ENCODE results near the gene WIF1.

WIF1 gene, protein sequence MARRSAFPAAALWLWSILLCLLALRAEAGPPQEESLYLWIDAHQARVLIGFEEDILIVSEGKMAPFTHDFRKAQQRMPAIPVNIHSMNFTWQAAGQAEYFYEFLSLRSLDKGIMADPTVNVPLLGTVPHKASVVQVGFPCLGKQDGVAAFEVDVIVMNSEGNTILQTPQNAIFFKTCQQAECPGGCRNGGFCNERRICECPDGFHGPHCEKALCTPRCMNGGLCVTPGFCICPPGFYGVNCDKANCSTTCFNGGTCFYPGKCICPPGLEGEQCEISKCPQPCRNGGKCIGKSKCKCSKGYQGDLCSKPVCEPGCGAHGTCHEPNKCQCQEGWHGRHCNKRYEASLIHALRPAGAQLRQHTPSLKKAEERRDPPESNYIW

DNA sequence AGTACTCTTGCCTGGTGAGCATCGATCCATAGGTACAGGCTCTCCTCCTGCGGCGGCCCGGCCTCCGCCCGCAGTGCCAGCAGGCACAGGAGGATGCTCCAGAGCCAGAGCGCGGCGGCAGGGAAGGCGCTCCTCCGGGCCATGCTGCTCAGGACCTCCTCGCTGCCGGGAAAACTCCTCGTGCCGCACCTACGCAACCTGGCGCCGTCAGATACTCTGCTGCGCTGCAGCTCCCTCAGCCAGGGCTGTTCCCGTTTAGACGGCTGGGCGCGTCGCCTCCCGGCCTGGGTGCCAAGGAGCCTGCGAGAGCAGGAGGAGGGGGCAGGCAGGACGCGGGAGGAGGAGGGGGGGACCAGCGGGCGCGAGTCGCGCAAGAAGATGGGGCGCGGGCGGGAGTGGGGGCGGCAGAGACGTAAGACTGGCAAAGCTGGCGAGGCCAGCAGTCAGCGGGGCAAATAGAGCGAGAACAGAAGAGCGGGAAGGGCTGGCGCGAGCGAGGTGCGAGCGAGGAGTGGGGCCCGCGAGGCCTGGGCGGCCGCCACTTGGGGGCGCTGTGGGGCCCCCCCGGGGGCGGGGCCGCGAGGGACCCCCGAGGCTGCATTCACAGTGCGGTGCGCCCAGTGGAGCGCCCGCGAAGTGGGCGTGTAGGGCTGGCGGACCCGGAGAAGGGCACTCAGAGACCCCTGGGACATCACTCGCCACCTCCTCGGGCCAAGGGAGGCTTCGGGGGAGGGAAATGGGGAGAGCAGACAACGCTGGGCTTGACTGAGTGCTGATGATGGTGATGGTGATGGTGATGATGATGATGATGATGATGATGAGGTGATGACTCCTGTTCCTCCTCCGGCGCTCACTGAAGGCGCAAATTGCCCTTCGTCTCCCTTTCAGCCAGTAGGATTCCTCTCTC is at the start of gene WIF1:
WIF1 (minus strand) TSS at position 257 of the 907 bp plus-strand sequence; CDS start at position 143, 114 bp downstream.
- peak; percentile 8 to 49 for DNase-seq

DNA sequence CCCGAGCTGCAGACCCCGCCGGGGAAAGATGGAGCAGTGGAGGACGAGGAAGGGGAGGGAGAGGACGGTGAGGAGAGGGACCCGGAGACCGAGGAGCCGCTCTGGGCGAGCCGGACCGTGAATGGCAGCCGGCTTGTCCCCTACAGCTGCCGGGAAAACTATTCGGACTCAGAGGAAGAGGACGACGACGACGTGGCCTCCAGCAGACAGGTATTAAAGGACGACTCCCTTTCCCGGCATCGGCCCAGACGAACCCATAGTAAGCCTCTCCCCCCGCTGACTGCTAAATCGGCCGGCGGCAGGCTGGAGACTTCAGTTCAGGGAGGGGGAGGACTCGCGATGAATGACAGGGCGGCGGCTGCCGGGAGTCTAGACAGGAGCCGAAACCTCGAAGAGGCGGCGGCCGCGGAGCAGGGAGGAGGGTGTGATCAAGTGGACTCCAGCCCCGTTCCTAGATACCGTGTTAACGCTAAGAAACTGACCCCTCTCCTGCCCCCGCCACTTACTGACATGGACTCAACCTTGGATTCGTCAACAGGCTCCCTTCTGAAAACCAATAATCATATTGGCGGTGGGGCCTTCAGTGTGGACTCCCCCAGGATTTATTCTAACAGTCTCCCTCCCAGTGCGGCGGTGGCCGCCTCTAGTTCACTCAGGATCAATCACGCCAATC is 49.2 kb upstream of the WIF1 start:
- no peak for DNase-seq

DNA sequence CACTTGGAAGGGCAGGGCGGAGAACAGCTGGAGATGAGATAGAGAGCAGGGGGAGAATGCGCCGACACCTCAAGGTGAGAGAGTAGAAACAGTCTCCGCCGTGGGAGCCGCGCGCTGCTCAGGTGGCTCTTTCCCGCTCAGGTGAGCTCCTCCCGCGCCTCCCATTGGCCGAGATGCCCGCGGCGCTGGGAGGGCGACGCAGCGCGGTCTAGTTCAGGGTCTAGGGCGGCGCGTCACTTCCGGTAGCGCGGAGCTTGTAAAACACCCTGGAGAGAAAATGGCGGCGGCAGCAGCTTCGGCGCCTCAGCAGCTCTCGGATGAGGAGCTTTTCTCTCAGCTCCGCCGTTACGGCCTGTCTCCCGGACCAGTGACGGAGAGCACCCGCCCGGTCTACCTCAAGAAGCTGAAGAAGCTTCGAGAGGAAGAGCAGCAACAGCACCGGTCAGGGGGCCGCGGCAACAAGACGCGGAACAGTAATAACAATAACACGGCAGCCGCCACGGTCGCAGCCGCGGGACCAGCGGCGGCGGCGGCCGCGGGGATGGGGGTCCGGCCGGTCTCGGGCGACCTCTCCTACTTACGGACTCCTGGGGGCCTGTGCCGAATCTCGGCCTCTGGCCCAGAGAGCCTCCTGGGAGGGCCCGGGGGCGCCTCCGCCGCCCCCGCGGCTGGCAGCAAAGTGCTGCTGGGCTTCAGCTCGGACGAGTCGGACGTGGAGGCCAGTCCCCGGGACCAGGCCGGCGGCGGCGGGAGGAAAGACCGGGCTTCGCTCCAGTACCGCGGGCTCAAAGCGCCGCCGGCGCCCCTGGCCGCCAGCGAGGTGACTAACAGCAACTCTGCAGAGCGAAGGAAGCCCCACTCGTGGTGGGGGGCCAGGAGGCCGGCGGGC is 48.5 kb upstream of the WIF1 start, which contains the start of gene LEMD3:
LEMD3 (plus strand) TSS at position 264 of the 889 bp plus-strand sequence; CDS start at position 278, 14 bp downstream.
- DNase-seq, result peak; percentile 87 to 92

DNA sequence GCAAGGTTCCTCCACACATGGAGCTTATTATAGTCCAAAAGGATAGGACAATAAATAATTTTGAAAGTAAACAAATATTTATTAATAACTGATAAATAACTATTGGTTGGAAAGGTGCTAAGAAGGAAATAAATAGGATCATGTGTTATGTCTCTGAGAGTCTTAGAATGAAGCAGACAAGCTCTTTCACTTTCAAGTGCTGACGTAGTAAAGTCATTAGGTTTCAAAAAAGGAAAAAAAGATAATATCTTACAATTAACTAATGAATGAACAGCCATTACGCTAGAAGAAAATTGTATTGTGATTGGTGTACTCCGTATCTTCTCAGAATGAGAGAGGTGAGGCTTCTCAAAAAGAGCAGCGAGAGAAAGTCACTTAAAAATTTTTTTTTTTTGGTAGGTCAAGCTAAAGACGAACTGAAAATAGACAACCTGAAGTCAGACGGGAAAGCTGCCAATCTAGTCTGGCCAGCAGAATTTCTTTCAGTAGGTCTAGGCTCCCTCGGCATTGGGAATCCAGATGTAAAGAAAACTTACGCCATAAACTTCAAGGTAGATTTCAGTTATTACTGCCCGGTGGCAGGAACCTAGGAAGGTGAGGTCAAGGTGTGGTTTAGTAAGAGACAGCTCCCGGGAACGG is 47.7 kb upstream of the WIF1 start:
- DNase-seq, result no peak

DNA sequence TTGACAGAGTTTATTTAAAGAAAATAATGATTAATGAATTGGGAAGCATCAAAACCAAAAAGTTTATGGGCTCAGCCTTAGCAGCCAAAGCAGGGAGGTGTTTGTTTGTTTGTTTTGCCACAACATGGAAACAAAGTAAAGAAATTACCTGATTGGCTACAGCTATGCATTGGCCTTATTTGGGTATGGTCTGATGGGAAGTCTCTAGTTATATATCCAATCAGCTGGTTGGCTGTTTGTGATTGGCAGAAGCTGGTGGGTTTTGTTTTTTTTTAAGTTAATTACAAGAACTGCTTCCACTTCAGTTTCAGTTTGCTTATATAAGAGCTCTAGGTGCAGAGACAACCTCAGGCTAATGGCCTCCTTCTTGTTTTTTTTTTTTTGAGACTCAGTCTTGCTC is 43.7 kb upstream of the WIF1 start:
- DNase-seq, result no peak

DNA sequence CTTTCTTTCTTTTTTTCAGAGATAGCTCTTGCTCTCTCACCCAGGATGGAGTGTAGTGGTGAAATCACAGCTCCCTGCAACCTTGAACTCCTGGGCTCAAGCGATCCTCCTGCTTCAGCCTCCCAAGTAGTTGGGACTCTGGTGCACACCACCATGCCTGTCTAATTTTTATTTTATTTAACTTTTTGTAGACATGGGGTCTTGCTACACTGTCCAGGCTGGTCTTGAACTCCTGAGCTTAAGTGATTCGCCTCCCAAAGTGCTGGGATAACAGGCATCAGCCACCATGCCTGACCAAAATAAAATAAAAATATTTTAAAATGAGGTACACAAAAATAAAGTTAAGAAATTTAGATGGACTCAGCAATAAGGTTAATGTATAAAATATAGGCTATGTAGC is 43.1 kb upstream of the WIF1 start:
- no peak for DNase-seq

DNA sequence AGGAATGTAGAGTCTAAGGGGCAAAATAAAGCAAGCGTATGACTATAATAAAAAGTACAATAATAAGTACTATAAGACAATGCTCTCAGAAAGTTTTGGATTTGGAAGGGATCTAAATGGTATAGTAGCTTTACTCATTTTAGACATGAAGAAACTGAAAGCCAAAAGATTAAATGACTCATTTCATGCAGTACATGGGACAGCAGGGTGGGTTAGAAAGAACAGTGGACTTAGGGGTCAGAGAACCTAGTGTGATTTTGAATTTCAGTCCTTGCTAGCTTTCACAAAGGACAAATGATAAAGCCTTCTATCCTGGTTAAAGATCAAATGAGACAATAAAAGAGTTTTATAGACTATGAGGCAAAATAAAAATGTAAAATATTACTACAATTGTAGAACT is 41.5 kb upstream of the WIF1 start:
- no peak for DNase-seq

DNA sequence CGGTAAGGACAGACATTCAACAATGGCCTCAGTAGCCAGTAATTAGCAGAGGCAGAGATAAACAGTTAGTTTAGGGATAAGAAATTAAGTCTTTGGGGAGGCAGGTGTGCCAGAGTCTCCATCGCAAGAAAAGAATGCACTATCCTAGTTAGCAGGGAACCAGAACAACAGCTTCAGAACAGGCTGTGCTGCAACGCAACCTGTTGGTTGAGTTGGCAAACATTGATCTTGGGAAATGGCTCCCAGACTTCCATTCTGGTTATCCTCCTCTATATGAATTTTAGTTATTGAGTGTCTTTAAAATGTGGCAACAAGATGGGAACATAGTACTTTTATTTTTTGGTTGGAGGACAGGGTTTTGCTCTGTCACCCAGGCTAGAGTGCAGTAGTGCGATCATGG is 36.0 kb upstream of the WIF1 start:
- DNase-seq, result no peak

DNA sequence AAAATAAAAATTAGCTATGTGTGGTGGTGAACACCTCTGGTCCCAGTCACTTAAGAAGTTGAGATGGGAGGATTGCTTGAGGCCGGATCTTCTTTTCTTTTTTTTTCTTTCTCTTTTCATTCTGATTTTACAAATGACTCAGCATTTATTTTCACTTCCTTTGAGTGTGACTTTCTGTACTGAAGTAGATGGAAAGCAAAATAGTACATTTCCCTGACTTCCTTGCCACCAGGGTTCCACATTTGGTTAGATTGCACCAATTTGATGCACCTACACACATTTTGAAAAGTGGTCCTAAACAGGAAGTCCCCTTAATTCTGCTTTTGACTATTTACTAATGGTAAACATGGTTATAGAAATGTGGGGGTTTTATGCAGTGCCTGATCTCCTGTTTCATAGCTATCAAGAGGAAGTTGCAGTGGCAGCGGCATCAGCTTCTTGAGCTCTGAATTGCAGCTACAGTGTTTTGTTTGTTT is 35.3 kb upstream of the WIF1 start:
- no peak for DNase-seq

DNA sequence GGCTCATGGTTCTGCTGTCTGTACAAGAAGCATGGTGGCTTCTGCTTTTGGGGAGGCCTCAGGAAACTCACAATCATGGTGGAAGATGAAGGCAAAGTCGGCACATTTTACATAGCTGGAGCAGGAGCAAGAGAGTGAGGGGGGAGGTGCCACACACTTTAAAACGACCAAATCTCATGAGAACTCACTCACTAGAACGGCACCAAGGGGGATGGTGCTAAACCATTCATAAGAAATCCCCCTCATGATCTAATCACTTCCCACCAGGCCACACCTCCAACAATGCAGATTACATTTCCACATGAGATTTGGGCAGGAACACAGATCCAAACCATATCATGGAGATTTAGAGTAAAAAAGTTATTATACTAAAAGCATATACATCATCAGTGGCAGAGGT is 34.7 kb upstream of the WIF1 start:
- DNase-seq, result no peak

DNA sequence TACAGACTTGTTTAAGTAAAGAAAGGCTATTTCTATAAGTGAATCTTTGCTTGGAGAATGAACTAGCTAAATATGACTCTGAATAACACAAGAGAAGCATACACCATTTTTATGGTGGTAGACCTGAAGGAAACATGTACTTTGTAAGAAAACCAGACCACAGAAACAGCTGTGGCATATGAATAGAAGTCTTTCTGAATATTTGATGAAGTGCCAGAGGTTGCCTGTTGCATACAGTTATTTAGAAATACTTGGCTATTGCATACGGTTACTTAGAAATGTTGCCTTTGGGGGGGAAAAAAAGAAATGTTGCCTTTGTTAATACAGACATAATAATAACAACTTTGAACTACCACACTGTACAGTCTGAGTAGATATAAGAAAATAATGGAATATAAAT is 31.5 kb upstream of the WIF1 start:
- no peak for DNase-seq

DNA sequence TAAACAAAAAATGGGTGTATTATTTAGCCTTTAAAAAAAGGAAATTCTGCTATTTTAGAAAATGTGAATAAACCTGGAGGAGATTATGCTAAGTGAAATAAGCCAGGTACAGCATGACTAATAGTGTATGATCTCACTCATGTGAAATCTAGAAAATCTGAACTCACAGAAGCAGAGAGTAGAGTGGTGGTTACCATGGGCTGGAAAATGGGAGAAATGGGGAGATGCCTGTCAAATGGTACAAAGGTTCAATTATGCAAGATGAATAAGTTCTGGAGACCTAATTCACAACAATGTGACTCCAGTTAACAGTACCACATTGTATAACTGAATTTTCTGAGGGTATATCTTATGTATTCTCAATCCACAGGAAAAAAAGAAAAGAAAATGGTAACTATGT is 30.9 kb upstream of the WIF1 start:
- DNase-seq, result no peak

DNA sequence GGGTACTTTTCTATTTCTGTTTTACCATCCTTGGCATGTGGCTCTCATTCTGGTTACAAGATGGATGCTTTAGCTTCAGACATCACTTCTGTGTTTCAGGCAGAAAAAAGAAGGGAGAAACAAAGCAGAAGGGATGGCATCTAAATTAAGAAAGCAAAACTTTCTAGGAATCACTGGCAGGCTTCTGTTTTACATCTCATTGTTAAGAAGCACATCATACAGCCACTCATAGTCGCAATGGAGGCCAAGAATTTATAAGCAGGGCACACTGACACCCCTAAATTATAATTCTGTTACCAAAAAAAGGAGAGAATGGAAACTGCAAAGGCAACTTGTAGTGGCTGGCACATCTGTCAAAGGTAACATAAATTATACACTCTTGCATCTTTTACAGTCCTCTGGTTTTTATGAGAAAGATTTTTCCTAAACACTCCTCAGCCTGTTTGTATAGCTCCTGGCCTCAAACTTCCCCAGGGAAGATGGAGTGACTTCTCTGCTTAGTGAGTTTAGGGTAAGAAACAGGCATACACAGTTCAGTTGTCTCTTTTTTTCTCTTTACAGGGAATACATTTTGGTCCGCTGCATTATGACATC is 26.3 kb upstream of the WIF1 start:
- DNase-seq, result no peak

DNA sequence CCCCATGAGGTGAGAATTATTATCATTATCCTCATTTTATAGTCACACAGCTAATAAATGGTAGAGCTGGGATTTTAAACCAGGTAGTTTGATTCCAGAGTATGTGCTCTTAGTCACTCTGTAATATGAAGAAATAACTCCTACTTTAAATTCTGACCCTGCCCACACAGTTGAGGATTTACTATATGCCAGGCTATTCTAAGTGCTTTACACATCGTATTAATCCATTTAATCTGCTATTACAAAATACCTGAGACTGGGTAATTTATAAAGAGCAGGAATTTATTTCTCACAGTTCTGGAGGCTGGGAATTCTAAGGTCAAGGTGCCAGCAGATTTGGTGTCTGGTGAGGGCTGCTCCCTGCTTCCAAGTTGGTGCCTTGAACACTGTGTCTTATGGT is 19.6 kb upstream of the WIF1 start:
- no peak for DNase-seq

DNA sequence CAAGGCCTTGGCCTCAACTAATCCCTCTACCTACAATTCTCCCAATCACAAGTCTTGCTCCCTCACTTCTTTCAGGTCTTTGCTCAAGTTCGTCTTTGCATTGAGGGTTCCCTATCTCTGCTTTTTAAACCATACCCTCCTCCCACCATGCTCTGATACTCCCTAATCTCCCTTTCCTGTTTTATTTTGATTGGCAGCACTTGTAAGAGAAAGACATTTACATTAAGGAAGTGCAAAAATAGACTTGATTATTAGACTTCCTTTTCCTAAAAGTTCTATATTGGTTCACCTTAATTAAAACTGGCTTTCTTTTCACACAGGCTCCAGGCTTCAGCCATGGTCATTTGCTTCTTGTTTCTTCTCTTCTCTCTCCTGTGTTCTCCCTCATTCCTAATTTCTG is 18.3 kb upstream of the WIF1 start:
- DNase-seq, result no peak

DNA sequence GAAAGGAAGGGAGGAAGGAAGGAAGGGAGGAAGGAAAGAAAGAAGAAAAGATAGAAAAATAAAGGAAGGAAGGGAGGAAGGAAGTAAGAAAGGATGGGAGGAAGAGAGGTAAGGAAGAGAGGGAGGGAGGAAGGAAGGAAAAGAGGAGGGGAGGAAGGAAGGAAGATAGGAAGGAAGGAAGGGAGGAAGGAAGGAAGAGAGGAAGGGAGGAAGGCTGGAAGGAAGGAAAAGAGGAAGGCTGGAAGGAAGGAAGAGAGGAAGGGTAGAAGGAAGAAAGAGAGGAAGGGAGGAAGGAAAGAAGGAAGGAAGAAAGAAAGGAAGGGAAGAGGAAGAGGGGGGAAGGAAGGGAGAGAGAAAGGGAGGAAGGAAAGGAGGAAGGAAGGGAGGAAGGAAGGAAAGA is 12.8 kb upstream of the WIF1 start:
- no peak for DNase-seq

DNA sequence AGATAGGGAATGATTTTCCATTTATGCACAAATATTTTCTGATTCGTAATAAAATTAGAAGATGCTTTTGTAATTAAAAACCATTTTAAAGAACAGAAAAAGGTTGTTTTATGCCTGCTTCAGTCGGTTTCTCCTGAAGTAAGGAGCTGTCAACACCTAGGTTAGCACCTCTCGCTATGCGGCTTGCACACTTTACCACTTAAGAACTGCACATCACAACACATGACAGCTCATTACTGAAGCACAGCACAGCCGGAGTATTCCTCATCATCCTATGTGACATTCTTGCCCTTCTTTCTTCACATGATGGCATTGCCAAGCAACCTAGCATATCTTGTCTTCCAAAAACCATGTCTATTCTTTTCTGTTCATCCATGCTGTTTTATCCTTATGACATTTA is 5.4 kb upstream of the WIF1 start:
- DNase-seq, result no peak

DNA sequence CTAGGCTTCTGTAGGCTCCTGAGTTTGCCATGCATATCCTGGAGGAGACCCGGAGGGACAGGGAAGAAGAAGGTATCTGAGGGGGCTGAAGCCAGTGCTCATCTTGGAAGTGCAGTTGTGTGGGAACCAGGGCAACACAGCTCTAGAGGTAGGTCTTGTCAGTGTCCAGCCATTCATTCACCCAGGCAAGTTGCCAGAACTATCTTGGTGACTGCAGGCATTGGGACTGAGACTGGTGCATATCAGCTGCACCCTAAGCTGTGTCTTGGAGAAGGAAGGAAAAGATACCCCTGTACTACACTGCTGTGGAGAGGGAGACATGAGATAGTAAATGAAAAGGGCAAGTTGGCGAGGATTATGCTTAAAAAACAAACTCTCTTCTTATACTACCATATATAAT is 4.9 kb upstream of the WIF1 start:
- no peak for DNase-seq

DNA sequence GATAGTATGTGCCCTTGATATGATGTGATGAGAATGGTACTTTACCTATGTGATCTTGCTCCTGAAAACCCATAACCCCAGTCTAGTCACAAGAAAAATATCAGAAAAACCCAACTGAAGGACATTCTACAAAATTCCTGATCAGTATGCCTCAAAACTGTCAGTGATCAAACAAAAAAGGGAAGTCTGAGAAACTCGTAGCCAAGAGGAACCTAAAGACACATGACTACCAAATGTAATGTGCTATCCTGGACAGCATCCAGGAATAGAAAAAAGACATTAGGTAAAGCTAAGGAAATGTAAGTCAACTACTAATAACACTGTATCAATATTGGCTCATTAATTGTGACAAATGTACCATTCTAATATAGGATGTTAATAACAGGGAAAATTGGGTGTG is 4.1 kb upstream of the WIF1 start:
- no peak for DNase-seq

DNA sequence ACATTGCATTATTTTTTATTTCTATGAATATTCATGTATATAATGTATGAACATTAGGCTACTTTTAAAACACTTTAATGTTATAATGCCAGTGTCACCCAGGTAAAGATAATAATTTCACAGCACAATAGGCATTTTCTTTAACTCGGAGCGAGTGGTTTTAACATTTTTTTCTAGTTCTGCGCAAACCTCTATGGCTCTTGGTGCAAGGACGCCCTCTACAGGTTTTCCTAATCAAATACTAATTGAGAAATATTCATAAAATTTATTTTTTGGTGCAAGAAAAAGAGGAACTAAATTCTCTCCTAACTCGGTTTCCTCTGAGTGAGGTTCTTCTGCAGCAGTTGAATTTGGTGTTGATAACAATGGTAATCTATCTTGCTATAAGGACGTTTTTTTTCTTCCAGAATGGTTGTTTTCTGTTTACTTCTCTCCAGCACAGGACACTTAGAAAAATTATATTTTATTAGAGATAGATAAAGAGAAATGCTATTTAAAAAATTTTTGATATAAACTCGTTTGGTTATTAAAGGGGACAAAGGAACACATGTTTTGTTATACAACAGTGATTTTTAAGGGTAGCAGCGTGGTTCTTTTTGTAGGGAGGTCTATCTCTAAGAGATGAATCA is 2.4 kb upstream of the WIF1 start:
- DNase-seq, result peak; percentile 4 to 23

DNA sequence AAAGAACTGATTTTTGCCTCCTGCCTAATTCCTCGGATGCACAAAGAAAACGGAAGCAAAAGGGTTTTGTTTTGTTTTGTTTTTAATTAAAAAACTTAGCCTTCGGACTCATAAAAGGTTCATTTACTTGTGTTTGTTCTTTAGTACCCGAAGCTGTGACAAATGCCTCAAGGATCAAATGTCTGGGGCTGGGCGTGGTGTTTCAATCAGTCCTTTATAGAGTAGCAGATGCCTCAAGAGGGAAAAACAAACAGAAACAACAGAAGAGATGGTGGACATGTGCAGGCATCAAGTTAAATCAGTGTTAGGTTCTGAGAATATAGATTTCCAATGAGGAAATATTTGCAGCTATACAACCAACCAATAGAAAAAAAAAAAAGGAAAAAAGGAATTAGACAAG is 1.6 kb upstream of the WIF1 start:
- DNase-seq, result no peak

All from NCI-H1930 (cell line).